NCI-H226 (cell line): ENCODE results near the gene MSH3.

Experiments
- DNase-seq: peaks from one replicate; pipeline ENCODE4 v3.0.0-alpha.2; 2015

MSH3 gene

DNA sequence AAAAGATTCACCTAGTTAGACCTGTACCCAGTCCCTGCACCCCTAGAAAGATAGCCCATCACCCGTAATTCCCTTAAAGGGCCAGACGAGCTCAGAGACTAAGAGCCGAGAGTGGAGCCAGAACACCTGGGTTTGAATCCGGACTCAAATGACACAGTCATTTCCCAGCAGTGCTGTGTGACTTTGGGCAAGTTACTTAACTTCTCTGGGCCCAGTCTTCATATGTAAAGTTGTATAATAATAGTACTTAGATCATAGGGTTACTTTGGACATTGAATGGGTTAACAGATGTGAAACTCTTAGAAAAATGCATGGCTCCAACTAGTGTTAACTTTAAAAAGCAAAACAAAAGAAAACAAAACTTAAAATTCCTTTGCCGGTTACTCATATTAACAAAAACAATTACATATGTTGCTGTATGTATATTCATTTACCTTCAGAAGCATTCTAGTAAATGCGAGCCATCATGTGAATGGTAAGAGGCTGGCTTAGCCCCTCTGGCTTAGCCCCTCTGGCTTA is 265.3 kb downstream of the MSH3 start:
- DNase-seq = no peak

GRCh38 chr5:80920333-80920732 is 265.9 kb downstream of the MSH3 start:
- DNase-seq = no peak

DNA sequence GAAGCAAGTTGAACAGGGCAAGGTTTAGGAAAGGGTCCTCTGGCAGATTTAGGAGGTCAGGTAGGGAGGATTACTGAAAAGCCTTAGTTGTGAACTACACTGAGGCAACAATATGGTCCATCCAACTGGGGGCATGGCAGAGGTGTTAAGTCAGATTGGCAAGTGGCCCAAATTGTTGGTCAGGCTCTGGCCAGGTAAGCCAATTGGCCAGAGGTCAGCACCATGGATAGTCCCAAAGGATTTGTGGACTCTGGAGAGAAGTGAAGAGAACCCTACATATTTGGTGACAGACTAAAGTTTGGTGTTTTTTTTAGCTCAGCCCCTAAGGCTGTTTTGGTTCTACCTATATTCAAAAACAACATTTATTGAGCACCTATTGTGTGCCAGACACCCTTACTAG is 266.6 kb downstream of the MSH3 start:
- DNase-seq = peak; percentile 26

- no peak for DNase-seq
Measured at GRCh38 chr5:80925931-80926330, 271.5 kb downstream of the MSH3 start.
